GM23338 (cell line): ENCODE results near the gene NEK10. TPM values are rescaled to one million over a fixed set of nuclear protein-coding genes. Genes with fewer than 3 reads are reported as not detected.

Source experiments
- ATAC-seq: fragments of 200-7000 bp; cut with Tn5 transposase; 3 replicates; pipeline ENCODE4 v1.9.1; 2020
- DNase-seq: peaks from one replicate; pipeline ENCODE4 v3.0.0-alpha.2; 2015; ENCODE audit warnings: low spot score
- H2AFZ ChIP-seq: fragments of 200-600 bp; sonication (generic); 2 replicates; pipeline ENCODE4 v1.8.0; 2016; ENCODE audit warnings: antibody characterized with exemption, mild to moderate bottlenecking, moderate library complexity
- H3F3A ChIP-seq: fragments of 200-600 bp; sonication (generic); replicated peaks from 2 replicates; pipeline ENCODE4 v1.8.0; 2017; ENCODE audit warnings: antibody characterized with exemption, mixed run types, low read depth
- H3K27ac ChIP-seq: fragments of 200-600 bp; sonication (generic); 2 replicates; pipeline ENCODE4 v1.6.1; 2016; ENCODE audit warnings: low read depth
- H3K27me3 ChIP-seq: fragments of 200-600 bp; sonication (generic); 2 replicates; pipeline ENCODE4 v1.8.0; 2016; ENCODE audit warnings: mild to moderate bottlenecking, mixed run types, moderate library complexity; ENCODE audit not compliant: insufficient read depth
- H3K36me3 ChIP-seq: fragments of 200-600 bp; sonication (generic); 2 replicates; pipeline ENCODE4 v1.8.0; 2016; ENCODE audit warnings: mild to moderate bottlenecking; ENCODE audit not compliant: insufficient read depth
- H3K4me1 ChIP-seq: fragments of 200-600 bp; sonication (generic); 2 replicates; pipeline ENCODE4 v1.8.0; 2016; ENCODE audit warnings: mild to moderate bottlenecking, moderate library complexity; ENCODE audit not compliant: insufficient read depth
- H3K4me2 ChIP-seq: fragments of 200-600 bp; sonication (generic); 2 replicates; pipeline ENCODE4 v1.7.1; 2017; ENCODE audit warnings: mixed run types
- H3K4me3 ChIP-seq: fragments of 200-600 bp; sonication (generic); 2 replicates; pipeline ENCODE4 v1.6.1; 2016; ENCODE audit warnings: mixed run types
- H3K79me2 ChIP-seq: fragments of 200-600 bp; sonication (generic); replicated peaks from 2 replicates; pipeline ENCODE4 v1.8.0; 2017; ENCODE audit warnings: mild to moderate bottlenecking; ENCODE audit not compliant: insufficient read depth
- H3K9me2 ChIP-seq: fragments of 200-600 bp; sonication (generic); 2 replicates; pipeline ENCODE4 v1.8.0; 2017; ENCODE audit not compliant: insufficient read depth
- H4K20me1 ChIP-seq: fragments of 200-600 bp; sonication (generic); replicated peaks from 2 replicates; pipeline ENCODE4 v1.8.0; 2017; ENCODE audit warnings: mild to moderate bottlenecking; ENCODE audit not compliant: insufficient read depth
- H3K27ac Mint-ChIP-seq: 2 replicates; pipeline ENCODE4 v1.8.0; 2020; ENCODE audit warnings: inconsistent platforms, mild to moderate bottlenecking, moderate library complexity, mixed read lengths
- H3K27me3 Mint-ChIP-seq: 3 replicates; pipeline ENCODE4 v1.8.0; 2022; ENCODE audit warnings: low read depth, mild to moderate bottlenecking, moderate library complexity, mixed read lengths, inconsistent platforms; ENCODE audit not compliant: insufficient read depth, poor library complexity
- H3K36me3 Mint-ChIP-seq: 3 replicates; pipeline ENCODE4 v1.8.0; 2021; ENCODE audit warnings: low read depth, mild to moderate bottlenecking, inconsistent platforms, moderate library complexity, mixed read lengths
- H3K4me1 Mint-ChIP-seq: 3 replicates; pipeline ENCODE4 v1.8.0; 2020; ENCODE audit warnings: mild to moderate bottlenecking, inconsistent platforms, mixed read lengths
- H3K4me3 Mint-ChIP-seq: 3 replicates; pipeline ENCODE4 v1.8.0; 2021; ENCODE audit warnings: moderate library complexity, mild to moderate bottlenecking, inconsistent platforms, mixed read lengths
- H3K9me3 Mint-ChIP-seq: 3 replicates; pipeline ENCODE4 v1.8.0; 2020; ENCODE audit warnings: moderate library complexity, mild to moderate bottlenecking, inconsistent platforms, mixed read lengths
- CREB1 ChIP-seq: fragments of 250-450 bp; sonication (Bioruptor Pico); IDR thresholded peaks from 2 replicates; pipeline ENCODE4 v1.5.0; 2020; ENCODE audit warnings: low read depth, mild to moderate bottlenecking, moderate library complexity
- EZH2 ChIP-seq: fragments of 200-600 bp; sonication (generic); IDR thresholded peaks from one replicate; pipeline ENCODE4 v1.8.0; 2017; ENCODE audit warnings: antibody characterized with exemption, mild to moderate bottlenecking, low read depth; ENCODE audit not compliant: unreplicated experiment
- STAT1 ChIP-seq: IDR thresholded peaks from one replicate; pipeline ENCODE4 v1.6.1; 2016; ENCODE audit warnings: antibody characterized with exemption; ENCODE audit not compliant: unreplicated experiment
- polyA plus RNA-seq: library from polyadenylated mRNA; unstranded; fragments of >200 nt; fragmentation: Nextera tagmentation; extraction: Ambion mirVana; gene quantifications from 2 replicates; pipeline ENCODE4 v1.2.1, GENCODE V29; 2016
- total RNA-seq: library from RNA; depleted of rRNA; stranded (reverse); fragments of >200 nt; shearing (Covaris generic); gene quantifications from 2 replicates; pipeline ENCODE4 v1.2.3, GENCODE V29; 2014
- TF ChIP-seq, protein P1 (sequence below): IDR thresholded peaks from one replicate; pipeline ENCODE4 v1.6.1; 2018; ENCODE audit warnings: antibody characterized with exemption; ENCODE audit not compliant: unreplicated experiment

Gene NEK10
- total and polyA plus RNA-seq, 2 experiments from 2014 or later: 0.55 to 2.0 TPM

DNA sequence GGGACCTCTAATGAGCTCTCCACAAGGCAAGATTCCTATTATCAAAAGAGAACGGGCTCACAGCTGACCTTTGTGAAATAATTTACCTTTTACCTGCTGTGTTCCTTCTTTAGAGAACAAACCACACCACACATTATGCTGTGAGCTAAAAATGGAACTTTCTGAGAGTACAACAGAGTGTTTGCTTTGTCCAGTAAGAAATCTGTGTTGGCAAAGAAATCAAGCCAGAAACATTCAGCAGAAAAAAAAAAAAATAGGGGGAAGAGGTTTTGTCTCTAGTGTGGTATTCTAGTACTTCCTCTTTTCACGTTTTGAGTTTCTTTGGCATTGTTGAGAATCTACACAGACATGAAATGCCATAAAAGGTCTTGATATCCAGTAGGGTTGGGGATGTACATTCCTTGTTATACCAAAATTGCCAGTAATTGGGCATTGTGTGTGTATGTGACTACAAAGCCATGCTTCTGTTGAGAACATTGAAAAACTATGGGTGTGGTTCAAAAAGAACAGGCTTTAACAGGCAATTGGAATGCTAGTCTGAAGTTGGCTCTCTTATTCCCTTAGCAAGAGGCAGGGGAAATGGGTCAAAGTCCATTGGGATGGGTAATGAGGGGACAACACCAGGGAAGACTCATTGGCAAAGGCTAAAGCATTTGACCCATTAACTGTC is 273.5 kb downstream of the NEK10 start (continued):
- no peak for TF ChIP-seq EZH2

GRCh38 chr3:27094721-27095120 is 274.5 kb downstream of the NEK10 start:
- Mint-ChIP-seq H3K36me3 (peaks cover 11% of the 10 kb centered on the region; the same call in 1 of the 3 replicates), H3K27me3 (peaks cover 2% of the 10 kb centered on the region), H3K4me1 (peaks cover 15% of the 10 kb centered on the region; the same call in 2 of the 3 replicates), H3K9me3 (peaks cover 6% of the 10 kb centered on the region), H3K27ac (no peak overlapping the region), H3K4me3 (no peak overlapping the region)
- H4K20me1 ChIP-seq: no peaks in the 10 kb centered on the region
- no peaks in the 10 kb centered on the region for H3K27me3 ChIP-seq
- peaks cover 10% of the 10 kb centered on the region for H3K9me2 ChIP-seq
- no peak overlapping the region for H3K4me2 ChIP-seq
- H3K4me3 ChIP-seq: no peak overlapping the region
- H3K4me1 ChIP-seq: peaks cover 12% of the 10 kb centered on the region
- TF ChIP-seq, protein P1, sequence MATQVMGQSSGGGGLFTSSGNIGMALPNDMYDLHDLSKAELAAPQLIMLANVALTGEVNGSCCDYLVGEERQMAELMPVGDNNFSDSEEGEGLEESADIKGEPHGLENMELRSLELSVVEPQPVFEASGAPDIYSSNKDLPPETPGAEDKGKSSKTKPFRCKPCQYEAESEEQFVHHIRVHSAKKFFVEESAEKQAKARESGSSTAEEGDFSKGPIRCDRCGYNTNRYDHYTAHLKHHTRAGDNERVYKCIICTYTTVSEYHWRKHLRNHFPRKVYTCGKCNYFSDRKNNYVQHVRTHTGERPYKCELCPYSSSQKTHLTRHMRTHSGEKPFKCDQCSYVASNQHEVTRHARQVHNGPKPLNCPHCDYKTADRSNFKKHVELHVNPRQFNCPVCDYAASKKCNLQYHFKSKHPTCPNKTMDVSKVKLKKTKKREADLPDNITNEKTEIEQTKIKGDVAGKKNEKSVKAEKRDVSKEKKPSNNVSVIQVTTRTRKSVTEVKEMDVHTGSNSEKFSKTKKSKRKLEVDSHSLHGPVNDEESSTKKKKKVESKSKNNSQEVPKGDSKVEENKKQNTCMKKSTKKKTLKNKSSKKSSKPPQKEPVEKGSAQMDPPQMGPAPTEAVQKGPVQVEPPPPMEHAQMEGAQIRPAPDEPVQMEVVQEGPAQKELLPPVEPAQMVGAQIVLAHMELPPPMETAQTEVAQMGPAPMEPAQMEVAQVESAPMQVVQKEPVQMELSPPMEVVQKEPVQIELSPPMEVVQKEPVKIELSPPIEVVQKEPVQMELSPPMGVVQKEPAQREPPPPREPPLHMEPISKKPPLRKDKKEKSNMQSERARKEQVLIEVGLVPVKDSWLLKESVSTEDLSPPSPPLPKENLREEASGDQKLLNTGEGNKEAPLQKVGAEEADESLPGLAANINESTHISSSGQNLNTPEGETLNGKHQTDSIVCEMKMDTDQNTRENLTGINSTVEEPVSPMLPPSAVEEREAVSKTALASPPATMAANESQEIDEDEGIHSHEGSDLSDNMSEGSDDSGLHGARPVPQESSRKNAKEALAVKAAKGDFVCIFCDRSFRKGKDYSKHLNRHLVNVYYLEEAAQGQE: no peak
- no peaks in the 10 kb centered on the region for H3F3A ChIP-seq
- H3K27ac ChIP-seq: no peak overlapping the region
- no peaks in the 10 kb centered on the region for H3K79me2 ChIP-seq
- H2AFZ ChIP-seq: peak overlapping the region; percentile 69; the same call in 1 of the 2 replicates
- ATAC-seq: no peak
- no peak for DNase-seq
- no peaks in the 10 kb centered on the region; the same call in 1 of the 2 replicates for H3K36me3 ChIP-seq

GRCh38 chr3:27093771-27094170 is 275.4 kb downstream of the NEK10 start:
- Histone ChIP-seq H3K9me2 (peaks cover 10% of the 10 kb centered on the region), H3K79me2 (no peaks in the 10 kb centered on the region), H4K20me1 (no peaks in the 10 kb centered on the region), H3K4me3 (no peak overlapping the region), H3K36me3 (no peaks in the 10 kb centered on the region; the same call in 1 of the 2 replicates), H3K27me3 (no peaks in the 10 kb centered on the region), H2AFZ (no peak overlapping the region), H3K4me2 (no peak overlapping the region), H3F3A (no peaks in the 10 kb centered on the region), H3K4me1 (peaks cover 13% of the 10 kb centered on the region), H3K27ac (no peak overlapping the region)
- no peak for DNase-seq
- Mint-ChIP-seq H3K4me1 (peaks cover 15% of the 10 kb centered on the region; the same call in 2 of the 3 replicates), H3K27ac (no peak overlapping the region), H3K9me3 (peaks cover 6% of the 10 kb centered on the region), H3K27me3 (peaks cover 2% of the 10 kb centered on the region), H3K36me3 (peaks cover 11% of the 10 kb centered on the region; the same call in 1 of the 3 replicates), H3K4me3 (no peak overlapping the region)
- no peak for ATAC-seq
- TF ChIP-seq CREB1 (CRISPR knock-in tag) (no peak), STAT1 (no peak)
- TF ChIP-seq, protein P1: no peak
